SK-MEL-5 (cell line): ENCODE results near the gene RIMKLA. TPM values are rescaled to one million over a fixed set of nuclear protein-coding genes. Genes with fewer than 3 reads are reported as not detected.

ENCODE experiments used
- DNase-seq: peaks from one replicate; pipeline ENCODE4 v3.0.0-alpha.2; 2016; ENCODE audit warnings: low read depth, low spot score
- in situ Hi-C: cut with HindIII; loops from 2 replicates; pipeline ENCODE4 v1.10.0; 2016; ENCODE audit warnings: low sequenced_read_pairs, high pct_unique_total_duplicates, low pct_unique_long_range_greater_than_20kb
- polyA plus RNA-seq, 2 experiments: library from polyadenylated mRNA; depleted of rRNA; stranded (reverse); fragments of >200 nt; gene quantifications; 2 replicates each; pipeline ENCODE4 v1.2.3, GENCODE V29; 2015
- total RNA-seq: library from RNA; depleted of rRNA; stranded (reverse); fragments of >200 nt; shearing (Covaris generic); gene quantifications from 2 replicates; pipeline ENCODE4 v1.2.3, GENCODE V29; 2014; rRNA removed

The RIMKLA gene
- 0.35 and 0.50 TPM in 2 replicates for total RNA-seq
- 0.20 TPM in 2 replicates for polyA plus RNA-seq (2015; cell fraction: cytosol; rRNA removed)
- not detected in 2 replicates for polyA plus RNA-seq (2015; cell fraction: nucleus; rRNA removed)

- DNase-seq = peak; percentile 40
- in situ Hi-C loops = no loop called here
Measured at GRCh38 chr1:42380586-42381279, at the start of gene RIMKLA. Gene RIMKLA, plus strand, starts transcription at chr1:42380792. Its CDS starts 143 bp downstream, at chr1:42380935.

DNA sequence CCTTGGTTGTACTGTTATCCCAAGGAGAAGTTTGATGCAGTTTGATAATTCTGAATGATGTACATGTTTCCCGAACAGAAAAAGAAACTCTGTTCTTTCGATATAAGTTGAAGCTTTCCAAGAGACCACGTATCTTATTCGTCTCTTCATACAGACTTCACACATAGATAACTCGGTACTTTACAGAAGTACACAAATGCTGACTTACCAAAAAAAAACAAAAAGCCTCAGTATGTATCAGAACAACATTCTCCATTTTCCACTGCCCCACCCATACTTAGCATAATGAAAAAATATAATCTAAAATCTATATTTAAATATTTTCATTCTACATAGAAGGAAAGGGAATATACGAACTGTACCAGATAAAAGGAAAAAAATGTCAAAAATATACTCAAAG, 47.7 kb upstream of the RIMKLA start:
- DNase-seq = no peak
- in situ Hi-C loops = no loop called here

DNA sequence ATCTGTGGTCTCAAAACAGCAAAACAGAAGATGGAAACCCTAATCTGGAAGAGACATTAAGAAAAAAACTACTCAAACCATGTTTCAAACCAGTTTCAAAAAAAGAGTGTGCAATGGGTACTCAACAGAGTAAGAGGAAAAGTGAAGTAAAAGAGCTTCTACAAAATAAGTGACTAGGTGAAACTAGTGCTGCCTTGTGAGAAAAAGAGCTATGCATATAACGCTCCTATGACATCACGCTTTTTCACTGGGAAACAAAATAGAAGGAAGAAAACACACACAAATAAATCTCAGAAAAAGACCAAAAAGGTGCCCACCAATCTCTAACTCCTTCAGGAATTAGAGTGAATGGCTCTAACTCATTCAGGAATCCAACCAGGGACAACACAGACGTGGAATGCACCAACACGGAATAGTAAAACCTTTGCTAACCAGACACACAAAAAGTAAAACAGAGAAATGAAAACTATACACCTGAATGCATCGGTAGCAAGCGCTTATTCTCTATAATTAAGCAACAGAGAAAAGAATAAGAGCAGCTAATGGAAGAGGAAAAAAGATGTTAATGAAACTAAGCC, 46.8 kb upstream of the RIMKLA start:
- in situ Hi-C loops = no loop called here

DNA sequence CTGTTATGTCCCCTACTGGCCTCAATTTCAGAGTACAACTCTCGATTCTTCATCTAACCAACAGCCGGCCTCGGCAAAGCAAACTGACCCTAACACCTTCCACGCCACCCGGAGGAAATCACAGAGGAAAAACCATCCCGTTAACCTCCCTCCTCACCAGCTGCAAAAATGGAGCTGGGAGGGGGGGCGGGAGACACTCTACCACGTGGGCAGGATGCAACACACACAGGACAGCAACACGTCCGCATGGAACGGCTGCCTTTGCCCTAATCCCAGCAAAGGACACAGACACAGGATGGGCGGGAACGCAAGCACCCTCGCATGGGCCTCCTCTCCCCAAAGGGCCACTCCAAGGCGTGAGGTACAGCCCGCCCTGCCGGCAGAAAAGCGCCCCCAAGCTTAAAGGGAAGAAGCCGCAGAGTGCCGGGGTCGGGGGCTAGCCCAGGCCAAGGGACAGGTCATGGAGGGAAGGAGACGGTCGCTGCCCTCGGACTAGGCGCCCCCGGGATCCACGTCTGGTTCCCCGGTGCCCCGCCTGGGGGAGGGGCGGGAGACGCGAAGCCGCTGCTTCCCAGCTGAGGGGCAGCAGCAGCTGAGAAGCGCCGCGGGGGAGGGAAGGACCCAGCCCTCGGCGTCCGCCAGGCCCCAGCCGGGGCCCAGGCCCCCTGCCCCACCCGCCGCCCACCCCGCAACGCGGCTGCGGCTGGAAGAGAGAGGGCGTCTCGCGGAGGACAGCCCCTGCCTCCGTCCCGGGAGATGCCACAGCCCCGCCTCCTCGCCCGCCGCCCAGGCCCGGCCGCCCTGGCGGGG, 46.1 kb upstream of the RIMKLA start:
- in situ Hi-C loops = no loop called here

More for the DNA sequence above, 46.8 kb upstream of the RIMKLA start:
- no peak for DNase-seq

DNA sequence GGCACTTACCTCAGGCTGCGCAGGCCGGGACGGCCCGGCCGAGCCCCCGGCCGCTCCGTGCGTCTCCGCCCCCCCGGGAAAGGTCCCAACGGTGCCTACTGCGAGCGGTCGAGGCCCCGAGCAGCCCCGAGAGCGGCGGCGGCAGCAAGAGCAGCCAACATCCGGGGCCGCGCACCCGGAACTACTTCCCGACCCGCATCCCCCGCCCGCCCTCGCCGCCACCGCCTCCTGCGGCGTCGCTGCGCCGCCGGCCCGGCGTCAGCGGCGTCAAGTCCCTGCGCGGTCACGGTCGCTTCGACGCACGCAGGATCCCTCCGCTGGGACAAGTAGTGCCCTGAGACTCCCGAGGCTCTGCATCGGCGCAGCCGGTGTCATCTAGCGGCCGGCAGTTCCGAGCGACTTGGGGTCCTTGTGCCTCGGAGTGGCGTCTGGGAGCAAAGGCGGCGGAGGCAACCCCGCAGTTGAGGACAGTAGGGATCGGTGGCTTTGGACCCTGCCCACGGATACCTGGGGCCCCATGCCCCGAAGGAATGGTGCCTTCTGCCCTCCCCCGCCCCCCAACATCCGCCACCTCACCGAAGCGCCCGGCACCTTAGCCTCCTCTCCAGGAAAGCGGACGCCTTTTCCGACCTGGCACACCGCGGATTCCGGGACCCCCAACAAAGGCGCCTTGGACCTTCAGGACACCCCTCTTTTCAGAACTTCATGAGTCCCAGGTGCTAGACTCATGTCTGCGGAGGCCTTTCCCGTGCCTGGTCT, 45.4 kb upstream of the RIMKLA start, which contains the start of gene FOXJ3:
TSS of gene FOXJ3 (minus strand) at position 186 of the 759 bp plus-strand sequence. CDS start 24,142 bp downstream, outside the sequence.
- peak; percentile 84 for DNase-seq
- in situ Hi-C loops = no loop called here

More for the DNA sequence above, 46.1 kb upstream of the RIMKLA start:
- peak; percentile 52 for DNase-seq

DNA sequence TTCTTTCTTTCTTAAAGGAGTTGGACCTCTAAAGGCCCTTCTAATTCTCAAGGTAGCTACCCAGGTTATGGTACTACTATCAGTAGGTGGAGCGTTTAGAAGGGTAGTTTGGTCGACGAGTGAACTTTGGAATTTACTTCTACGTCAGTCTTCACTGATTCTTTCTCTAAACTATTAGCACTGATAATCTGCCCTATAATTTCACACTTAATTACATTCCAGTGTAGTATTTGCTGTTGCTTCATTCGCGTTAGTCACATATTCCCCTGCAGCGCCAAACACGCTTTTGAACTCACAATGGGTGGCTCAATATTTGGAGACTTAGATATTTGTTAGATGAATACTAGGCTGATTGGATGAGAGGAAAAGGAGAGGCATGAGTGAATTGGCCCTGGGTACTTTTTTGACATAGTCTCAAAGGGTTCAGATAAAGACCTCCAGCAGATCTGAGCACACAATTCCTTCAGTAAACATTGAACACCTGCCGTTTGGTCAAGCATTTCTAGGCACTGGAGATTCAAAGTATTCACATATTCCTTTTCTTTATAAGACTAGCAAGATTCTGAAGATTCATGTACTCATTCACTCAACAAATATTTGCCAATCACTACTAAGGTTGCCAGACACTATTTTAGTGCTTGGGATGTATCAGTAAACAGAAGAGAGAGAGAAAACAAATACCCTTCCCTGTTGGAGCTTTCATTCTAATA, 44.6 kb upstream of the RIMKLA start:
- in situ Hi-C loops = no loop called here
- DNase-seq = no peak

DNA sequence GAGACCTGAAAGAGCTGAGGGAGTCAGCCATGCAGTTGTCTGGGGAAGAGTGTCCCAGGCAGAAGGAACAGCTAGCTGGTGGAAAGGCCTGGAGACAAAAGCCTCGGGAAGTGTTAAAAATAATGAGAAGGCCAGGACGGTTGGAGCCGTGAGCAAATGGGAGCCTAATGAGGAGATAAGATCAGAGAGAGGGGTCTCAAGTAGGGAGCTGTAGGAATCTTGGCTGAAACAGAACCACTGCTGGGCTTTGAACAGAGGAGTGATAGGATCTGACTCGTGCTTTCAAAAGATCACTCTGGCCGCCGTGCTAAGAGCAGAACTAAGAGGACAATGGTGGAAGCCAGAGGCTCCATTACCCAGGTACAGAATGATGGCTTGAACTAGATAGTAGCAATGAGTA, 43.6 kb upstream of the RIMKLA start:
- in situ Hi-C loops = no loop called here

DNA sequence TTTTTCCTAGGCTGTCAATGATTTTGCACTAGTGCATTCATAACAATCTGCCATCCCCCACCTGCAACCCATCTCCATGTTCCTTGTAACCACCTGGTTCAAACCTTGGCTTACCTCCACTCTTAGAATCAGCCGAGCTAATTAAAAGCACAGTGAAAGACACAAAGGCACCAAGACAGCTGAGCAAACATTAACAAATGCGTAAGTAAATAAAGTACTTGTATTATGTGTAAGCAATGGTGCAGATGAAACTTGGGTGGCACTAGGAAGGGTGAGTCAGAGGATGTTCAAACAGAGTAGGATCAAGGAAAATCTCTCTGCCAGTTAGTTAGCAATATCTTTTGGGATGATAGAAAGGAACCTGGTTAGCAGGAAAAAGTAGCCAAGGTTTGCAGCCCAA, 40.5 kb upstream of the RIMKLA start:
- DNase-seq = no peak
- in situ Hi-C loops = no loop called here

More for the DNA sequence above, 43.6 kb upstream of the RIMKLA start:
- no peak for DNase-seq

- no peak for DNase-seq
- in situ Hi-C loops = no loop called here
Measured at GRCh38 chr1:42340901-42341300, 39.7 kb upstream of the RIMKLA start.

- in situ Hi-C loops = no loop called here
- DNase-seq = no peak
Measured at GRCh38 chr1:42343049-42343448, 37.5 kb upstream of the RIMKLA start.

- in situ Hi-C loops = no loop called here
- DNase-seq = no peak
Measured at GRCh38 chr1:42348498-42348897, 32.1 kb upstream of the RIMKLA start.

DNA sequence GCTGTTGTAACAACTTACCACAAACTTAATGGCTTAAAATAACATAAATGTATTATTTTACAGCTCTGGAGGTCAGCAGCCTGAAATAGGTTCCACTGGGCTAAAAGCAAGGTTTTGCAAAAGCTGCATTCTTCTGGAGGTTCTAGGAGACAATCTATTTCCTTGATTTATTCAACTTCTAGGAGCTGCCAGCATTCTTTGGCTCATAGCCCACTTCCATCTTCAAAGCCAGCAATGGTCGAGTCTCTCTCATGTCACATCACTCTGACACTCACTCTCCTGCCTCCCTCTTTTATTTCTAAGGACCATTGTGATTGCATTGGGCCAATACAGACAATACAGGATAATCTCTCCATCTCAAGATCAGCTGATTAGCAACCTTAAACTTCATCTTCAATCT, 30.5 kb upstream of the RIMKLA start:
- in situ Hi-C loops = no loop called here
- no peak for DNase-seq

DNA sequence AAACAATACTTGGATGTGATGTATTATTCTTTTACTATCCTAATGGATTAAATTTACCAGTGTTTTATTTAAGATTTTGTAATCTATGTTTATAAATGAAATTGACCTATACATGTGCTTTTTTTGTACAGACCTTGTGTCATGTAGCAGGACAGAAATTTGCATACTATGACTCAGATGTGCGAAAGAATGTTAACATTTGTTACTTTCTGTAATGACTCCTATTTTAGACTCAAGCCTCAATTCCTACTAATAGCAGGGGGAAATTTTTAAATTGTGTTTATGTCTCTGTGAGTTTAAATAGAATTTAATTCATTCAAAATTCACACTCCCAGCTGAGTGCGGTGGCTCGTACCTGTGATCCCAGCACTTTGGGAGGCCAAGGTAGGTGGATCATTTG, 21.8 kb upstream of the RIMKLA start:
- no peak for DNase-seq
- in situ Hi-C loops = no loop called here

DNA sequence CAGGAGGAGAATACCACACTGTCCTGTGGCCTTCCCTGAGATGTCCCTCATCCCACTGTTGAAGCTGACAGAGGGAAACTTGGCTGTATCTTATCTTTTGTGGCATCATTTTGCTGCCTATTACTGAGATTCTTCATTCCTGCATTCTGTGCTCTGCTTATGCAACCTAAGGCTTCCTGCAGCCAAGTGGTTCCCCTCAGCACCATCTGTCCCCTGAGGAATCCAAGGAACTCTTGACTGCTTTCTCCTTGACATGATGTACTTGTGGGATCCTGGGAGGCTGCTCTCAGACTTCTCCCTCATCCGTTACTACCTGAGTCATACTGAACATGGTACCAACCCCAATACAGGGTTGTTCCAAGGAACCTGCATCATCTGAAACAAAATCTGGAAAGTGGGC, 21.1 kb upstream of the RIMKLA start:
- DNase-seq = no peak
- in situ Hi-C loops = no loop called here

GRCh38 chr1:42364089-42364488, 16.5 kb upstream of the RIMKLA start:
- DNase-seq = no peak
- in situ Hi-C loops = no loop called here

- DNase-seq = no peak
- in situ Hi-C loops = no loop called here
Measured at GRCh38 chr1:42364542-42364941, 16.1 kb upstream of the RIMKLA start.

DNA sequence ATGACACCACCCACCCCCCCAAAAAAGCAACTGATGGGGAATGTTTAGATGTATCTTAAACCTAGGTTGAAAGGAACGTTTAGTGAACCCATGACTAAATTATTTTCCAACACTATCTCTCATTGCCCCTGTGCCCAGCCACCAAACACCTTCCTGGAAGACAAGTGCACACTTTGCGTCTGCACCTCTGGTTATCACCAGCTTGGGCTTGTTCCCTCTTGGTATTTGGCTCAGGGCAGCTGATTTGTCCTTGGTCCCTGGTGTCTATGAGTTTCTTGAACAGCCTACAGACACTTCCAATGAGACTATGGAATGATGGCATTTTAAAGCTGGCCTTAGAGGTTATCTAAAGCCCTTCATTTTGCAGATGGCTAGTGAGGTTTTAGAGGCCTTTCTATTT, 15.5 kb upstream of the RIMKLA start:
- DNase-seq = no peak
- in situ Hi-C loops = no loop called here
